ENCODE data around the gene EZH1.

Gene EZH1

DNA sequence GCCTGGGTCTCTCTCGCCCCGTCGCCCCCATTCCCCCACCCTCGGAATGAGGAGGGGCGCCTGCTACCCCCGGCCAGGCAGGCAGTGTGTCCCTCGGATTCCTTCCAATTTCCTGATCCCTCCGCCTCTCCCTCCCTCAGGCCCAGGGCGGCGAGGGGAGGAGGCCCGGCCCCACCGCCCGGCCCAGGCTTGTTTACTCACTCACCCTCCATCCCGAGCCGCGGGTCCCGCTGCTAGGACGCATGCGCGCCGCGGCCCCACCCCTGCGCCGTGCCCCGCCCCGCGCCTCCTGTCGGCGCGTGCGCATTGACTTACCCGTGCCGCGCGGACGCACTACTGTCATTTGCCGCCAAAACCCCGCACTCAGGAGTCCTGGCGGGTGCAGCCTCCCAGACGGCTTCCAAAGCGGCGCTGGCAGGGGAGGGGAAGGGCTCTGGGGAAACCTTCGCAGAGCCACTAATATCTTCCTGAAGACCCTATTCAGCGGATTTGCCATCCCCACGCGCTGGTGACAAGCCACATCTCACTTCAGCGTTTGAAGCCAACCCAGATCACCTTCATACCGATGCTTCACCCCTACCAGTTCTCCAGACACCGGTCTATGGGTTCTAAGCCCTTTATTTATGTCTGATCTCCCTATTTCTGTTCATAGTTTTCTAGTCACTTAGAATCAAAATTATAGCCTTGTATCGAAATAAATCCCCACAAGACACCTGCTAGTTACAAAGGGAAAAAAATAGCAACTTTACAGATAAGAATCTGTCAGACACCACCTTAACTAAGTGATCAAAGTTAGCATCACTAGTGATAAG is at the start of gene EZH1:
Gene EZH1, minus strand, starts transcription at position 235 of the 812 bp plus-strand sequence. CDS start 16,099 bp downstream, outside the sequence.
- in situ Hi-C loops (cut with HindIII; ENCODE audit: low sequenced_read_pairs), result loop anchor here (5.0 kb wide), 1 partner anchor 58 kb away; no protein-coding TSS in a partner anchor

DNA sequence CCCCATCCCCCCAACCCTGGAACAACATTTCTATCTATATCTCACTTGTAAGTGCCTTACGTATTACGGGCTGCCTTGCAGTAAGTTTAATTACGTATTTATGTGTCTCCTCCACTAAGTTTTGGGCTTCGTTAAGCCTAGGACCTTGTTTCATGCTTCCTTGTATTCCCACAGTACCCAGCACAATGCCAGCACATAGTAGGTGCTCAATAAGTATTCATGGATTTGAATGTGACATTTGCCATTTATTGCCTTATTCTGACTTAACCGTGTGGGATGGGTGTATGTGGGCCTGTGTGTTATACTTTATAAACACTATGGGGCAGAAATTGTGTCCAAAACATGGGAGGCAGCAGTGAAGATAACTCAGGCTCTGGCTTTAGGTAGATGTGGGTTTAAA is 47.7 kb upstream of the EZH1 start:
- in situ Hi-C loops (cut with HindIII; ENCODE audit: low sequenced_read_pairs), result no loop called here

DNA sequence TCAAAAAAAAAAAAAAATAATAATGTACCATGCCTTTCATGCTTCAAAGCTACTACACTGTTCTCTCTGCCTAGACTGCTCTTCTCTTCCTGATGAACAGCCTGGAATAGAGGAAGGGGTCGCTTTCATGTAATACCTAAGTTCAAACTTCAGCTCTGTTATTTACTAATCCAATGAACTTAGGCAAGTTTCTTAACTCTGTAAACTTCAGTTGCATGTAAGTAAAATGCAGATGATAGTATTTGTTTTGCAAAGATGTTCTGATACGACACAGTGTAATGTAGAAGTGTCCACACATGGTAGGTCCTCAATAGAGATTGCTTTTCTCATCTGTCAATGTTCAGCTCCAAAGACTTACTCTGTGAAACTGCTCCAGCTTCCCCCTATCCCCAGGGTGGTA is 47.1 kb upstream of the EZH1 start:
- in situ Hi-C loops (cut with HindIII; ENCODE audit: low sequenced_read_pairs), result no loop called here

DNA sequence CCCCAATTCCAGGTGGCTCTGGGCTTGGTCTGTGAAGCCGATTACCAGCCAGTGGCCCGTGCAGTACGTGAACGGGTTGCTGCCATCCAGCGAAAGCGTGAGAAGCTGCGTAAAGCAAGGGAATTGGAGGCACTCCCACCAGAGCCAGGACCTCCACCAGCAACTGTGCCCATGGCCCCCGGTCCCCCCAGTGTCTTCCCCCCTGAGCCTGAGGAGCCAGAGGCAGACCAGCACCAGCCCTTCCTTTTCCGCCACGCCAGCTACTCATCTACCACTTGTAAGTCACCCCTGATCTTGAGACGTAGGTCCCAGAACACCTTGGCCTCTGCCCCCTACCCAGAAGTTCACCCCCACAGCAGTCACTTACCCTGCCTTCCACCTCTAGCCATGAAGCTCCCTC is 42.4 kb upstream of the EZH1 start:
- in situ Hi-C loops (cut with HindIII; ENCODE audit: low sequenced_read_pairs), result no loop called here

DNA sequence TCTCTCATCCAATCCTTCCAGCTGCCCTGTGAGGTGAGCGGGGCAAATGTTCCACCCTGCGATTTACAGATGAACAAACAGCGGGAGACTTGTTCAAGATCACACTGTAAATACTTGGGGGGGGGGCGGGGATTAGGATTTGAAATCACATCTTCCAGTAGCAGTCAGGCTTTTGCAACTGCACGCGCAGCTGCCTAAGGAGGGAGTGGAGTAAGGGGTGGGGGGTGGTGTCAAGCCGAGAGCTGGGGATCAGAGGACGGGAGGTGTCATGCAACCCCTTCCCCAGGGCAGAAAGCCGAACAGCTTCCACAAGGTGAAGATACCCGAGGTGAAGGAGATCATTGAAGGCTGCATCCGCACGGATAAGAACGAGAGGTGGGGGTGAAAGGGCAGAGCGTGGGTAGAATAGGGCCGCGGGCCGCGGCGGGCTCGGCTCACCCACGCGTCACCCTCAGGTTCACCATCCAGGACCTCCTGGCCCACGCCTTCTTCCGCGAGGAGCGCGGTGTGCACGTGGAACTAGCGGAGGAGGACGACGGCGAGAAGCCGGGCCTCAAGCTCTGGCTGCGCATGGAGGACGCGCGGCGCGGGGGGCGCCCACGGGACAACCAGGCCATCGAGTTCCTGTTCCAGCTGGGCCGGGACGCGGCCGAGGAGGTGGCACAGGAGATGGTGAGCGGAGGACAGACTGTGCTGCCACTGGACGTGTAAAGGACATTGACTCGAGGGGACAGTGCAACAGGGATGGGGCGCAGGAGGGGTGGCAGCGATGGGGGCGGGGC is 40.2 kb upstream of the EZH1 start:
- in situ Hi-C loops (cut with HindIII; ENCODE audit: low sequenced_read_pairs), result no loop called here

DNA sequence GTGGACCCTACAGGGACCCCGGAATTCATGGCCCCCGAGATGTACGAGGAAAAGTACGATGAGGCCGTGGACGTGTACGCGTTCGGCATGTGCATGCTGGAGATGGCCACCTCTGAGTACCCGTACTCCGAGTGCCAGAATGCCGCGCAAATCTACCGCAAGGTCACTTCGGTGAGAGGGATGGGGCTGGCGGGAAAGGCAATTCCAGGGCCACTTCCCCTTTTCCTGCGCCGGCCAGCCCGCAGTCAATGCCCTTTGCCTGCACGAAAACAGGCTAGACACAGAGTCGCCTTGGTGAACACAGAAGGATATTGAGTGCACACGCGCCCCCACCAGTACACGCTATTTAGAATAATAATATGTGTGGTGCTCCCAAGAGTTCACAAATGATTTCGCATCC is 39.6 kb upstream of the EZH1 start:
- in situ Hi-C loops (cut with HindIII; ENCODE audit: low sequenced_read_pairs), result no loop called here

DNA sequence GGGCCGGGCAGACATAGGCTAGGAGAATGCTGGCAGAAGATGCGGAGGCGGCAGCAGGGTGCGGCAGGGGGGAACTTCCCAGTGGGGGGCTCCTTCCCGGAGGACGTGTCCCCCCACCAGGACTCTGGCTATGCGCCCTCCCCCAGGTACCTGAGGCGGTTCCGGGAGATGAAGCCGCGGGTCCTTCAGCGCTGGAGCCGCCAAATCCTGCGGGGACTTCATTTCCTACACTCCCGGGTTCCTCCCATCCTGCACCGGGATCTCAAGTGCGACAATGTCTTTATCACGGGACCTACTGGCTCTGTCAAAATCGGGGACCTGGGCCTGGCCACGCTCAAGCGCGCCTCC is 38.9 kb upstream of the EZH1 start:
- in situ Hi-C loops (cut with HindIII; ENCODE audit: low sequenced_read_pairs), result no loop called here

DNA sequence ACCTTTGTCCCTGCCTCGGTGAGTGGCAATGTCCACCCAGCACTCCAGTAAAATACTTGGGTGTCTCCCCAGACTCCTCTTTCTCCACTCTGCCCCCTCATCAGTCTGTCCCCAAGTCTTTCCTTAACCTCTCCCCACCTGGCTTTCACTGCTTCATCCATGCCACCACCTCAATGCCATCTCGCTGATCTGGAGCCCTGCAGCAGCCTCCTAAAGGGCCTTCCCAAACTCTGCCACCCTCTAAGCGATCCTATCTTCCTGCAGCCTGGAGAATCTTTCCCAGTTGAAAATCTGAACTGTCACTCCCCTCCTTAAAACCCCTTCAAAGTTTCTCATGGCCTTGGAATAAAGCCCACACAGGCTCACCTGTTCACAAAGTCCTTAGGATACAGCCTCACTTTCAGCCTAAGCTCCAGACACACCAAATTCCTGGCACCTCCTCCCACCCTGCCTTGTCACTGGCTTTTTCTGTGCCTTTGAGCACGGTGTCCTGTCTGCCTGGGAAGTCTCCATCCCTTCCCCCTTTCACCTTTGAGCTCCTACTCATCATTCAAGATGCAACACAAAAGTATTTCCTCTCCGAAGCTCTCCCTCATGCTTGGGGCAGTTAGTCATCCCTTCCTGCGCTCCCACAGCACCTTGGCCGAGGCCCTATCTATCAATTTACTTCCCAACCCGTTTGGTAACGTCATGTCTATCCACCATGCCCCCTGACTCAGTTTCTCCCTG is 38.4 kb upstream of the EZH1 start:
- in situ Hi-C loops (cut with HindIII; ENCODE audit: low sequenced_read_pairs), result no loop called here

DNA sequence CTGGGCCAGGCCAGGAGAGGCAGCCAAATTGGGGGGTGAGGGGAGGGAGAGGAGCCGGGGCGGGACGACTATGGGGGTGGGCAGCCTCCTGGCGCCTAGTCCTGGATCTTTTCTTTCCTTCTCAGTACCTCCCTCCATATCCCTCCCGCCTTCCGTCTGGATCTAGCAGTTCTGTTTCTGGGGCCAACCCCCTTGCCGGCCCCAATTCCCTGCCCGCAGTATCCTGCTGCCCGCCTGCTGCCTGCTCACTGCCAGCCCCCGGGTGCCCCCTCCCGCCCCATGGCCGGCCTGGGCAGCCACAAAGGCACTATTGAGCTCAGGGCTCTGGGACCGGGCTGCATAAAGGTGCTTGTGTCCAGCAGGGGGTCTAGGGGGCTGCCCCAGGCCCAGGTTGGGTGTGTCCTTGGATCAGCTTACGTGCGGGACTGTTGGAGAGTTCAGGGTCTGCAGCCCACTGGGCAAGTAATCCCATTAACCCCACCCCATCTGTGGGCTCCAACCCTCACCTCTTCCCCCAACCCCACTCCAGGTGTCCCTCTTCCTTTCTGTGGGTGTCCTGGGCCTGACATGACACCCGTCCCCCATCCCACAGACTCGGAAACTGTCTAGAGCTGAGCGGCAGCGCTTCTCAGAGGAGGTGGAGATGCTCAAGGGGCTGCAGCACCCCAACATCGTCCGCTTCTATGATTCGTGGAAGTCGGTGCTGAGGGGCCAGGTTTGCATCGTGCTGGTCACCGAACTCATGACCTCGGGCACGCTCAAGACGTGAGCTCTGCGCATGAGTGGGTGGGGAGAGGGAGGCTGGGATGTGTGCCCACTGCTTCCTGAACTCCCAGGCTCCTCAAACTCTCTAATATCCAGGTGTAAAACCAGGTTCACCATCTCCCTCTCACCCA is 37.6 kb upstream of the EZH1 start:
- in situ Hi-C loops (cut with HindIII; ENCODE audit: low sequenced_read_pairs), result no loop called here

DNA sequence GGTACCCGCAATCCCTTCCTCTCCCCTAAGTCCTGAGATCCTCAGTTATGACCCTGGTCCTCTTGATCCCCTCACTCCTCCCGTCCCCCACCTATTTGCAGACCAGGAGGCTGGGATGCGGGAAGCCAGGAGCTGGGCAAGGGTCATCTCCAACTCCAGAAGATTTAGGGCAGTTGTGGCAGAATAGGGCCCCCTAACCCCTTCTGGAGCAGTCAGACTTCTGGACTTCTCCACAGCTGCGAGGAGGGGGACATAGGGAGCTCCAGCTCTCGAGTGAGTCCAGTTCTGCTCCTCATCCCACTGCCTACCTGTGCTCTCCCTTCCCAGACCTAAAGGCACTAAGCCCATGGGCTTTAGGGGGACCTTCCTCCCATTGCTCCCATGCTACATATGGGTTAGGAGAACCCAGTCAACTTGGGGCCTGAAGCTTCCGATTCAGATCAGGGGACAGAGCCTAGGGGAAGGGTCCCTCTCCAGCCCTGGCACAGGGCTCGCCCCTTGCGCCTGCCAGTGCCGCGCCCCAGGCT is 36.9 kb upstream of the EZH1 start:
- in situ Hi-C loops (cut with HindIII; ENCODE audit: low sequenced_read_pairs), result no loop called here

DNA sequence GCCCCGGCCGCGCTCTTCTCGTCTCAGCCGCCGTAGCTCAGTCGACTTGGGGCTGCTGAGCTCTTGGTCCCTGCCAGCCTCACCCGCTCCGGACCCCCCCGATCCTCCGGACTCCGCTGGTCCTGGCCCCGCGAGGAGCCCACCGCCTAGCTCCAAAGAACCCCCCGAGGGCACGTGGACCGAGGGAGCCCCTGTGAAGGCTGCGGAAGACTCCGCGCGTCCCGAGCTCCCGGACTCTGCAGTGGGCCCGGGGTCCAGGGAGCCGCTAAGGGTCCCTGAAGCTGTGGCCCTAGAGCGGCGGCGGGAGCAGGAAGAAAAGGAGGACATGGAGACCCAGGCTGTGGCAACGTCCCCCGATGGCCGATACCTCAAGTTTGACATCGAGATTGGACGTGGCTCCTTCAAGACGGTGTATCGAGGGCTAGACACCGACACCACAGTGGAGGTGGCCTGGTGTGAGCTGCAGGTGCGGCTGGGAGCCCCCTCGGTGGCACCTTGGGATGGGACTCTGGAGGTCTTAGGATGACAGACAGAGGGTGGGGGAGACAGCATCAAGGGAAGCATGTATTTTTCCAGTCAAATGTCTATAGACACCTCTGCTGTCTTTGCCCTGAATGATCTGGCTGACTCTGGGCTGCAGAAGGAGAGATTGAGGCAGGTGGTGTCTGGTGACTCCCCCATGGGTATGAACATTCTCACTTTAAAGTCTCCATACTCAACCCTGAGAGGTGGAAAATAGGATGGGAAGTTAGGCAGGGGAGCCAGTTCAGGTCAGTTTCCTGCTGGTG is 36.2 kb upstream of the EZH1 start:
- in situ Hi-C loops (cut with HindIII; ENCODE audit: low sequenced_read_pairs), result no loop called here

DNA sequence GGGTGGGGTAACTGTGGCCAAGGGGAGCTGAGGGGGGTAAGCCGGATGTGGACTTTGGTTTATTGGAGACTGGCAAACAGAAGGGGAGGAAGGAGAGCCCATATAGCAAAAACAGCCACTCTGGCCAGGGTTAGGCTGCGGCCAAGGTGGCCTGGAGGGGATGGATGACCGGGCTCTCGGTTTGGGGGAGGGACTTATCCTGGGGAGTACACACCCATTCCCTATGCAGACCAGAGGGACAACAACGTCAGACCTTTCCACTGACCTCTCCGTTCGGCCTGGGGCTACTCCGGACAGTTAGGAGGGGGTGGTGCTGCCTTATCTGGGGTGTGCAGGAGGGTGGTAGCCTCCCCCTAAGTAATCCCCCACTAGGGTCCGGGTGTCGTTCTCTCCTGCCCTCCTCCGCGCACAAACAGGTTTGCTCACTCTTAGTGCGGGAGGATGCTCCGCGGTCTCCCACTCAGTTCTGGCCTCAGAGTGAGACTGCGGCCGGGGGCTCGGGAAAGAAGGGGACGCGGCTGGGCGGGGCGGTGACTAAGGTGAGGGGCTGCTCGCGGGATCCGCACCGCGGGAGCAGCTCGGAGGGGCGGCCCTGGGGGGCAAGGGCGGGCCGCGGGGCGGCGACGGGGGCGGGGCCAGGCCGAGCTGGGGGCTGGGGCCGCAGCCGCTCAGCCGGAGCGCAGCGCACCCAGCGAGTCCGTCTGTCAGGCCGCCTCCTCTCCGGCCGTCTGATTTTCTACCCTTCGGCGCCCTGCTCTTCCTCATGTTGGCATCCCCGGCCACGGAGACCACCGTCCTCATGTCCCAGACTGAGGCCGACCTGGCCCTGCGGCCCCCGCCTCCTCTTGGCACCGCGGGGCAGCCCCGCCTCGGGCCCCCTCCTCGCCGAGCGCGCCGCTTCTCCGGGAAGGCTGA is 35.4 kb upstream of the EZH1 start, which contains the start of gene WNK4:
Gene WNK4, plus strand, starts transcription at position 675 of the 915 bp plus-strand sequence. Its CDS starts 89 bp downstream, at position 764.
- in situ Hi-C loops (cut with HindIII; ENCODE audit: low sequenced_read_pairs), result no loop called here

DNA sequence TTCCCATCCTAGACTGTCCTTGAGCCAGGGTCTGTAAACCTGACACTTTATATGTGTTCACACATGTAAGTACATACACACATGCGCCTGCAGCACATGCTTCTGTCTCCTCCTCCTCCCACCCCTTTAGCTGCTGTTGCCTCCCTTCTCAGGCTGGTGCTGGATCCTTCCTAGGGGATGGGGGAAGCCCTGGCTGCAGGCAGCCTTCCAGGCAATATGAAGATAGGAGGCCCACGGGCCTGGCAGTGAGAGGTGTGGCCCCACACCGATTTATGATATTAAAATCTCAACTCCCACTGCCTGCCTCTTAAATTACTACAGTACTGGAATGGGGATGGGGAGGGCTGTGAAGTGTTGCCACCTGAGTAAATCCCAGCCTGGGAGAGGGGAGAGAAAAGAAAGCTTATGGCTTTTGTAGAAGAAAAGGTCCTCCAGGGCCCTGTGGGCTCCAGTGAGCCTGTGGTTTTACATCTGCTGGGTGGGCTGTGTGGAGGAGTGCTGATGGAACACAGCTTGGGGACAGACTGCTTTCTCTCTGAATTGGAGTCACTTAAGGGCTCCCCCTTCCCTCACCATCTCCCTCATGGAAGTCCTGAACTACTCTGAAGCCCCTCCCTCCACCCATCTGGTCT is 34.6 kb upstream of the EZH1 start:
- in situ Hi-C loops (cut with HindIII; ENCODE audit: low sequenced_read_pairs), result no loop called here

DNA sequence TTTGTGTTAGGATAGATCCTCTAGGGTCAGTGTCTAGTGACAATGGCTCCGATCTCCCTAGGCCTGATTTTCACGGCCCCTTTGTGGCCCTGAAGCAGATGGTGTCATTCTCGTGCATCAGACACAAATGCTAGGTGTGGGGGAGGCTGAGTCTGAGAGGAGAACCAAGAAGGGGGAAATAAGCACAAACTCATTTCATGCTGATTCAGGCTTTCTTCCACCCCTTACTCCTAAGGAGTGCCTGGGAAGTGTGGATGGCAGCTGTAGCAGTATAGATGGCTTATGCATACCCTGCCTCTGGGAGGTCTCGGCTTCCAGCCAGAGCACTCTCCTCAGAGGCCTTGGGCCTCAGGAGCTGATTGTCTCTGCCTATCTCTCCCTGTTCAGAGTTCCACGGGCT is 33.7 kb upstream of the EZH1 start:
- in situ Hi-C loops (cut with HindIII; ENCODE audit: low sequenced_read_pairs), result no loop called here

DNA sequence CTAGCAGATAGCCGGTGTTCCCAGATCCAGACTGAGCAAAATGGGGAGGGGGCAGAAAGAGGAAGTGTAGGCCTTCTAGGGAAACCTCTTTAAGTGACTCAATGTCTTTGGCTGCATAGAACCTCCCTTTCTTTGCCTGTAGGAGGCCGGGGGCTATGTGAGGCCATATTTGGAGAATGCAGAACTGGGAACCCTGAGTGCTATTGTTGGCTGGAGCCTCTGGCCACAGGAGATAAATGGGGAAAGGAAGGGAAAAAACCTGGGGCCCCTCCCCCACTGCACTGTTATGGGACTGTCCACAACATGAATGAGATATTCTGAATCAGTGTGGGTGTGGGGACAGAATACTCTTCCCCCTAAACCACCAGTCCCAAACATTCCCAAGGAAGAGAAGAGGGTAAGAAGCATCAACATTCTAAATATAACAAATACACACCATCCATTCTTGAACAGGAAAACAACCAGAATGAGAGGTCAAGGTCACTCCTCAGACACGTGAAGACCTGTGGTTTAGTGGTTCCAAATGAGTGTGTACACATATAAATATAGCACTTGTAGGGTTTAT is 30.8 kb upstream of the EZH1 start:
- in situ Hi-C loops (cut with HindIII; ENCODE audit: low sequenced_read_pairs), result no loop called here

DNA sequence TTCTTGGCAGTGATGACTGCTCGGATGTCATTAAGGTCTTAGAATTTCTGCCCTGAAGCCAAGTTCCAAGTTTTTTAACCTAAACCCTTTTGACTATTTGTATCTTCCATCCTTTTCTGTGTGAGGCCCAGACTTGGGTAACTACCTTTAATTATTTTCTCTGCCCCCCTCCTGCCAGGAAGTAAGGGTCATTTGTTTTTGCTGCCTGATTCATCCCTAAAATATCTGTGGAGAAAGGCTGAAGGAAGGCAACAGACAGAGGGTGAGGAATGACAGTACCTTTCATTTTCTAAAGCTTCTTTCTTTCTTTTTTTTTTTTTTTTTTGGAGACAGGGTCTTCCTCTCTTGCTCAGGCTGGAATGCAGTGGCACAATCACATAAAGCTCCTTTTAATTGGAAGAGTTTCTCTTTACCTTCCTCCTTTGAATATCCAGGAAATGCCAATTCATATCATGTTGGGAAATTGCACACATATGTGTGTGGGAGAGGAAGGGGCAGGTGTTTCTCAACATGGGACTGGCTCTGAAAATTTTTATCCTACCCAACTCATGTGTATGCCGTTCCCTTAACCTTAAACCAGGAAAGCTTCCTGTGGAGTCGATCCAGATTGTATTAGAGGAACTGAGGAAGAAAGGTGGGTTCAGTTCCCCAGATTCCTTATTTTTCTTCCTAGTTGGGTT is 29.4 kb upstream of the EZH1 start:
- in situ Hi-C loops (cut with HindIII; ENCODE audit: low sequenced_read_pairs), result no loop called here
